C4-2B (cell line): ENCODE data around the gene MEG3.

ENCODE experiments used
- CTCF ChIP-seq: fragments of 450-650 bp; conservative IDR thresholded peaks from 2 replicates; pipeline ENCODE4 v1.5.1; 2017; ENCODE audit warnings: mild to moderate bottlenecking
- ZFX ChIP-seq: fragments of 450-650 bp; IDR thresholded peaks from 2 replicates; pipeline ENCODE4 v1.6.1; 2017

- TF ChIP-seq CTCF: no peak
- no peak for TF ChIP-seq ZFX
Observed at GRCh38 chr14:100784523-100785337, 41.2 kb upstream of the MEG3 start.
